Liver (tissue), 9 donors: ENCODE results near the gene ADAM10. TPM values are rescaled to one million over a fixed set of nuclear protein-coding genes. Genes with fewer than 3 reads are reported as not detected.

ENCODE experiments used
- DNase-seq: peaks from one replicate; pipeline ENCODE4 v3.0.0-alpha.2; 2017; ENCODE audit warnings: low spot score
- H3K27ac ChIP-seq, 2 donors: one replicate each; pipeline ENCODE4 v1.7.0; 2013; ENCODE audit warnings: inconsistent platforms in 2 of 2, low read length in 2 of 2, control low read depth in 1 of 2, low read depth in 1 of 2, mild to moderate bottlenecking in 1 of 2
- H3K27me3 ChIP-seq, 4 donors: one replicate each; pipeline versions ENCODE4 v1.6.1 to v1.7.0; 2013; ENCODE audit warnings: low read length in 3 of 4, inconsistent platforms in 1 of 4, mild to moderate bottlenecking in 1 of 4, moderate library complexity in 1 of 4; ENCODE audit not compliant: control insufficient read depth in 4 of 4, insufficient read depth in 4 of 4
- H3K36me3 ChIP-seq, 4 donors: one replicate each; pipeline versions ENCODE4 v1.6.1 to v1.7.0; 2013; ENCODE audit warnings: low read length in 3 of 4, mild to moderate bottlenecking in 3 of 4, low read depth in 1 of 4, moderate library complexity in 1 of 4; ENCODE audit not compliant: control insufficient read depth in 4 of 4, insufficient read depth in 3 of 4
- H3K4me1 ChIP-seq, 4 donors: one replicate each; pipeline versions ENCODE4 v1.6.1 to v1.7.0; 2013; ENCODE audit warnings: low read length in 3 of 4, mild to moderate bottlenecking in 3 of 4, moderate library complexity in 1 of 4; ENCODE audit not compliant: control insufficient read depth in 4 of 4, insufficient read depth in 4 of 4
- H3K4me3 ChIP-seq, 3 donors: one replicate each; pipeline versions ENCODE4 v1.6.1 to v1.7.0; 2013; ENCODE audit warnings: low read length in 3 of 3, control low read depth in 1 of 3, low read depth in 1 of 3, mild to moderate bottlenecking in 1 of 3
- H3K9ac ChIP-seq, 2 donors: one replicate each; pipeline ENCODE4 v1.7.0; 2013; ENCODE audit warnings: low read length in 2 of 2, mild to moderate bottlenecking in 2 of 2, moderate library complexity in 2 of 2, control low read depth in 1 of 2, low read depth in 1 of 2
- H3K9me3 ChIP-seq, 4 donors: one replicate each; pipeline versions ENCODE4 v1.6.1 to v1.7.0; 2013; ENCODE audit warnings: low read length in 3 of 4; ENCODE audit not compliant: control insufficient read depth in 4 of 4
- ATF3 ChIP-seq: IDR thresholded peaks from 2 replicates; pipeline ENCODE4 v1.6.1; 2016; ENCODE audit warnings: antibody characterized with exemption
- EGR1 ChIP-seq, 2 donors: IDR thresholded peaks; 2 replicates each; pipeline ENCODE4 v1.6.1; 2016 to 2018; ENCODE audit warnings: antibody characterized with exemption in 2 of 2, low read depth in 2 of 2
- FOXA1 ChIP-seq: IDR thresholded peaks from 2 replicates; pipeline ENCODE4 v1.6.1; 2016; ENCODE audit warnings: antibody characterized with exemption
- FOXA2 ChIP-seq: IDR thresholded peaks from 2 replicates; pipeline ENCODE4 v1.6.1; 2016; ENCODE audit warnings: antibody characterized with exemption
- GABPA ChIP-seq, 2 donors: IDR thresholded peaks in 1 of 2; conservative IDR thresholded peaks in 1 of 2; 2 replicates each; pipeline ENCODE4 v1.6.1; 2016; ENCODE audit warnings: antibody characterized with exemption in 2 of 2, mild to moderate bottlenecking in 1 of 2, moderate library complexity in 1 of 2
- HNF4A ChIP-seq, 2 donors: conservative IDR thresholded peaks; 2 replicates each; pipeline ENCODE4 v1.6.1; 2016; ENCODE audit warnings: antibody characterized with exemption in 2 of 2, mild to moderate bottlenecking in 2 of 2
- HNF4G ChIP-seq: IDR thresholded peaks from 2 replicates; pipeline ENCODE4 v1.6.1; 2016; ENCODE audit warnings: antibody characterized with exemption
- JUND ChIP-seq, 2 donors: IDR thresholded peaks; 2 replicates each; pipeline ENCODE4 v1.6.1; 2016; ENCODE audit warnings: antibody characterized with exemption in 2 of 2
- MAX ChIP-seq: IDR thresholded peaks from 2 replicates; pipeline ENCODE4 v1.6.1; 2016; ENCODE audit warnings: antibody characterized with exemption
- NR2F2 ChIP-seq: IDR thresholded peaks from 2 replicates; pipeline ENCODE4 v1.6.1; 2016; ENCODE audit warnings: antibody characterized with exemption
- RAD21 ChIP-seq, 2 donors: IDR thresholded peaks; 2 replicates each; pipeline ENCODE4 v1.6.1; 2016; ENCODE audit warnings: antibody characterized with exemption in 2 of 2, mild to moderate bottlenecking in 2 of 2
- SP1 ChIP-seq: IDR thresholded peaks from 2 replicates; pipeline ENCODE4 v1.6.1; 2018; ENCODE audit warnings: antibody characterized with exemption, mild to moderate bottlenecking
- TAF1 ChIP-seq: conservative IDR thresholded peaks from 2 replicates; pipeline ENCODE4 v1.6.1; 2016; ENCODE audit warnings: antibody characterized with exemption, mild to moderate bottlenecking
- YY1 ChIP-seq: IDR thresholded peaks from 2 replicates; pipeline ENCODE4 v1.6.1; 2016; ENCODE audit warnings: antibody characterized with exemption, mild to moderate bottlenecking
- WGBS: extraction: QIAGEN DNeasy Blood & Tissue Kit; methylation state at CpG from one replicate; pipeline ENCODE4 v1.1.7; 2013; 5-methylcytosine and 5-hydroxymethylcytosine counted together
- polyA plus RNA-seq, 2 donors: library from polyadenylated mRNA; stranded (reverse) in 1 of 2; unstranded in 1 of 2; fragments of 200-250 nt in 1 of 2; fragments of >200 nt in 1 of 2; fragmentation: Nextera tagmentation in 1 of 2; extraction: Ambion mirVana in 1 of 2; gene quantifications; one replicate each; pipeline versions ENCODE4 v1.2.1 to v1.2.3, GENCODE V29; 2013 to 2015
- total RNA-seq, 2 donors: library from RNA; depleted of rRNA; stranded (reverse); fragments of >200 nt; gene quantifications; one replicate each; pipeline ENCODE4 v1.2.3, GENCODE V29; 2014
- TF ChIP-seq, protein P1 (sequence below): IDR thresholded peaks from 2 replicates; pipeline ENCODE4 v1.6.1; 2016; ENCODE audit warnings: antibody characterized with exemption
- TF ChIP-seq, protein P2 (sequence below): IDR thresholded peaks from 2 replicates; pipeline ENCODE4 v1.6.1; 2016; ENCODE audit warnings: antibody characterized with exemption, mild to moderate bottlenecking
- TF ChIP-seq, protein P3 (sequence below): fragments of 150-350 bp; IDR thresholded peaks from 2 replicates; pipeline ENCODE4 v1.5.1; 2017; ENCODE audit warnings: improper control_type of control experiment, low read depth, low read length; ENCODE audit not compliant: missing input control
- donor health status: healthy.
- donor health status: healthy.
- donor health status: healthy.
- donor health status: healthy.
- donor health status: healthy.

Gene ADAM10
- total and polyA plus RNA-seq, 4 donors: 12.6 to 55.6 (median 34.6) TPM

DNA sequence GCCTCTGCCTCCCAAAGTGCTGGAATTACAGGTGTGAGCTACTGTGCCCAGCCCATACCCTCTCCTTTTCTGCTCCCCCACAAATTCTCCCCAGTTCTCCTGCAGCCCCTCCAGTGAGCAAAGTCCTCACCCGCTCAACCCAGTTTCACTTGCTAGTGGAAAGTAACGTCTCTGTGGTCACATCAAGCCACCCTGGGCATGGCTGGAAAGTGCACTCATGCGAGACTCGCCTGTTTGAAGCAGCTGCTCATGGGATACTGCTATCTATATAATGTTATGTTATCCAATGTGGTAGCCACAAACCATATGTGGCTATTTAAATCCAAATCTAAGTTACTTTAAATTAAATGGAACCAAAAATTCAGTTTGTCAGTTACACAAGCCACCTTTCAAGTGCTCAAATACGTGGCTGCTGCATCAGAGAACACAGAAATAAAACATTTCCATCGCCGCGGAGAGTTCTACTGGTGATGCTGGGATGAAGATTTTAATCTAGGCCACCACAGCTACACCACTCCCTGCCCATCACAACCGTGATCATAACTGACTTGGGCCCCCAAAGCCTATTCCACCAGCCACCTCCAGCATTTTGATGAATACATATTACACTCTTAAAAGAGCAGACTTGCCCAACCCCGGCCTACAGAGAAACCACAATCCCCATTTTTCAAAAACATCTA, 198.3 kb downstream of the ADAM10 start:
- no peaks in the 10 kb centered on the region for H3K27me3 ChIP-seq
- TF ChIP-seq ATF3 (no peak), HNF4G (no peak), JUND (IDR thresholded peaks at IDR 0.05) (no peak), EGR1 (IDR thresholded peaks at IDR 0.05; ENCODE audit: low read depth in 2 of 2) (no peak), FOXA2 (no peak), YY1 (no peak), NR2F2 (no peak), RAD21 (IDR thresholded peaks at IDR 0.05) (no peak), MAX (no peak), TAF1 (no peak), SP1 (no peak), GABPA (IDR thresholded peaks at IDR 0.05 in 1 of 2, conservative IDR thresholded peaks at IDR 0.05 in 1 of 2) (no peak), FOXA1 (no peak), HNF4A (conservative IDR thresholded peaks at IDR 0.05) (no peak)
- TF ChIP-seq, protein P1, sequence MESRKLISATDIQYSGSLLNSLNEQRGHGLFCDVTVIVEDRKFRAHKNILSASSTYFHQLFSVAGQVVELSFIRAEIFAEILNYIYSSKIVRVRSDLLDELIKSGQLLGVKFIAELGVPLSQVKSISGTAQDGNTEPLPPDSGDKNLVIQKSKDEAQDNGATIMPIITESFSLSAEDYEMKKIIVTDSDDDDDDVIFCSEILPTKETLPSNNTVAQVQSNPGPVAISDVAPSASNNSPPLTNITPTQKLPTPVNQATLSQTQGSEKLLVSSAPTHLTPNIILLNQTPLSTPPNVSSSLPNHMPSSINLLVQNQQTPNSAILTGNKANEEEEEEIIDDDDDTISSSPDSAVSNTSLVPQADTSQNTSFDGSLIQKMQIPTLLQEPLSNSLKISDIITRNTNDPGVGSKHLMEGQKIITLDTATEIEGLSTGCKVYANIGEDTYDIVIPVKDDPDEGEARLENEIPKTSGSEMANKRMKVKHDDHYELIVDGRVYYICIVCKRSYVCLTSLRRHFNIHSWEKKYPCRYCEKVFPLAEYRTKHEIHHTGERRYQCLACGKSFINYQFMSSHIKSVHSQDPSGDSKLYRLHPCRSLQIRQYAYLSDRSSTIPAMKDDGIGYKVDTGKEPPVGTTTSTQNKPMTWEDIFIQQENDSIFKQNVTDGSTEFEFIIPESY: no peak
- TF ChIP-seq, protein P2, sequence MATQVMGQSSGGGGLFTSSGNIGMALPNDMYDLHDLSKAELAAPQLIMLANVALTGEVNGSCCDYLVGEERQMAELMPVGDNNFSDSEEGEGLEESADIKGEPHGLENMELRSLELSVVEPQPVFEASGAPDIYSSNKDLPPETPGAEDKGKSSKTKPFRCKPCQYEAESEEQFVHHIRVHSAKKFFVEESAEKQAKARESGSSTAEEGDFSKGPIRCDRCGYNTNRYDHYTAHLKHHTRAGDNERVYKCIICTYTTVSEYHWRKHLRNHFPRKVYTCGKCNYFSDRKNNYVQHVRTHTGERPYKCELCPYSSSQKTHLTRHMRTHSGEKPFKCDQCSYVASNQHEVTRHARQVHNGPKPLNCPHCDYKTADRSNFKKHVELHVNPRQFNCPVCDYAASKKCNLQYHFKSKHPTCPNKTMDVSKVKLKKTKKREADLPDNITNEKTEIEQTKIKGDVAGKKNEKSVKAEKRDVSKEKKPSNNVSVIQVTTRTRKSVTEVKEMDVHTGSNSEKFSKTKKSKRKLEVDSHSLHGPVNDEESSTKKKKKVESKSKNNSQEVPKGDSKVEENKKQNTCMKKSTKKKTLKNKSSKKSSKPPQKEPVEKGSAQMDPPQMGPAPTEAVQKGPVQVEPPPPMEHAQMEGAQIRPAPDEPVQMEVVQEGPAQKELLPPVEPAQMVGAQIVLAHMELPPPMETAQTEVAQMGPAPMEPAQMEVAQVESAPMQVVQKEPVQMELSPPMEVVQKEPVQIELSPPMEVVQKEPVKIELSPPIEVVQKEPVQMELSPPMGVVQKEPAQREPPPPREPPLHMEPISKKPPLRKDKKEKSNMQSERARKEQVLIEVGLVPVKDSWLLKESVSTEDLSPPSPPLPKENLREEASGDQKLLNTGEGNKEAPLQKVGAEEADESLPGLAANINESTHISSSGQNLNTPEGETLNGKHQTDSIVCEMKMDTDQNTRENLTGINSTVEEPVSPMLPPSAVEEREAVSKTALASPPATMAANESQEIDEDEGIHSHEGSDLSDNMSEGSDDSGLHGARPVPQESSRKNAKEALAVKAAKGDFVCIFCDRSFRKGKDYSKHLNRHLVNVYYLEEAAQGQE: no peak
- TF ChIP-seq, protein P3, sequence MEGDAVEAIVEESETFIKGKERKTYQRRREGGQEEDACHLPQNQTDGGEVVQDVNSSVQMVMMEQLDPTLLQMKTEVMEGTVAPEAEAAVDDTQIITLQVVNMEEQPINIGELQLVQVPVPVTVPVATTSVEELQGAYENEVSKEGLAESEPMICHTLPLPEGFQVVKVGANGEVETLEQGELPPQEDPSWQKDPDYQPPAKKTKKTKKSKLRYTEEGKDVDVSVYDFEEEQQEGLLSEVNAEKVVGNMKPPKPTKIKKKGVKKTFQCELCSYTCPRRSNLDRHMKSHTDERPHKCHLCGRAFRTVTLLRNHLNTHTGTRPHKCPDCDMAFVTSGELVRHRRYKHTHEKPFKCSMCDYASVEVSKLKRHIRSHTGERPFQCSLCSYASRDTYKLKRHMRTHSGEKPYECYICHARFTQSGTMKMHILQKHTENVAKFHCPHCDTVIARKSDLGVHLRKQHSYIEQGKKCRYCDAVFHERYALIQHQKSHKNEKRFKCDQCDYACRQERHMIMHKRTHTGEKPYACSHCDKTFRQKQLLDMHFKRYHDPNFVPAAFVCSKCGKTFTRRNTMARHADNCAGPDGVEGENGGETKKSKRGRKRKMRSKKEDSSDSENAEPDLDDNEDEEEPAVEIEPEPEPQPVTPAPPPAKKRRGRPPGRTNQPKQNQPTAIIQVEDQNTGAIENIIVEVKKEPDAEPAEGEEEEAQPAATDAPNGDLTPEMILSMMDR: no peak
- H3K27ac ChIP-seq: no peak overlapping the region

More for the DNA sequence above, 198.3 kb downstream of the ADAM10 start:
- DNase-seq: peak; percentile 13
- peaks cover 0 to 21% (median 9%) of the 10 kb centered on the region in 4 donors for H3K36me3 ChIP-seq
- no peak overlapping the region for H3K4me3 ChIP-seq
- H3K9me3 ChIP-seq: no peaks in the 10 kb centered on the region
- WGBS: 92% methylated on average over 10 of the region's 10 CpGs
- H3K9ac ChIP-seq: no peak overlapping the region
- H3K4me1 ChIP-seq: peaks cover 2 to 10% (median 8%) of the 10 kb centered on the region in 4 donors
